ENCODE results near the gene LMTK3. TPM values are rescaled to one million over a fixed set of nuclear protein-coding genes. Genes with fewer than 3 reads are reported as not detected.
A peak's percentile ranks its signal among the peaks of the same experiment; 100 is the strongest.

LMTK3 gene
- total and polyA plus RNA-seq, 2 of the 13 experiments (the other 11 are each of a cell fraction or from before 2014, with no cell fraction given) = 0.18 to 0.29 TPM

DNA sequence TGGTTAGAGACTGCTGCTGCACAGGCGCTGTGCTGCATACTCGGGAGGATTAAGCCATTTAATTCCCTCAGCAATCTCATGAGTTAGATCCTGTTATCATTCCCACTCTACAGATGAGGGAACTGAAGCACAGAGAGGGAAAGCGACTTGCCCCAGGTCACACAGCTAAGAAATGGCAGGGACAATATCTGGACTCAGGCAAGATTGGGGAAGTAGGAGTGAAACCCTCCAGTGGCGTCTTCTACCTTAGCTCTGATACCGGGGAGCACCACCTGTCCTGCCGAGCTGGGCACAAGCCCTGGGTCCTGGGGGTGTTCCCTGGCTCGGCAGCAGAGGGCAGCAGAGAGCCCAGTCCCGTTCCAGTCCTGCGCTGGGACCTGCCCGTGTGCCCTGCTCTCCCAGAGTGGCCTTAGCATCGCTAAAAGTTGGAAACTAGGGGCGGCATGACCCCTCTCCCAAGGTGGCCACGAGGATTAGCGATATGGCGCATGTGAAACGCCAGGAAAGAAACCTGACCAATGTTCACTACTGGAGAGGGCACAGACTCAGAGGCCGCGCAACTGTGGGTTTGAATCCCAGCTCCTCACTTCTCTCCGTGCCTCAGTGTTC, 21.9 kb downstream of the LMTK3 start (continued):
- peak in 1 of 2 experiments; percentile 26; a peak in 1 of 4 replicates for TF ChIP-seq HMGXB4 (CRISPR knock-in tag; IDR thresholded peaks at IDR 0.05; ENCODE audit: borderline replicate concordance in 1 of 2, low read depth in 1 of 2)
- no peak for TF ChIP-seq SNRNP70 (IDR thresholded peaks at IDR 0.05; ENCODE audit: low read depth, low read length)
- TF ChIP-seq ATM (IDR thresholded peaks at IDR 0.05; ENCODE audit: borderline replicate concordance) = no peak
- no peak for TF ChIP-seq GLI4 (CRISPR knock-in tag; IDR thresholded peaks at IDR 0.05; ENCODE audit: borderline replicate concordance)
- peak; percentile 95 for TF ChIP-seq ZNF263 (CRISPR knock-in tag; IDR thresholded peaks at IDR 0.05)
- no peak for TF ChIP-seq ZNF512 (CRISPR knock-in tag; IDR thresholded peaks at IDR 0.05)
- no peak for TF ChIP-seq ZNF598 (CRISPR knock-in tag; IDR thresholded peaks at IDR 0.05; ENCODE audit: borderline replicate concordance)
- TF ChIP-seq SRY (CRISPR knock-in tag; IDR thresholded peaks at IDR 0.05) = no peak
- peak; percentile 32; the same call in 1 of the 2 replicates for TF ChIP-seq ZNF430 (CRISPR knock-in tag; IDR thresholded peaks at IDR 0.05)
- TF ChIP-seq ZNF687 (CRISPR knock-in tag; IDR thresholded peaks at IDR 0.05) = peak; percentile 30; the same call in 1 of the 2 replicates
- TF ChIP-seq ESRRA (CRISPR knock-in tag; IDR thresholded peaks at IDR 0.05; ENCODE audit: low read depth) = 0 out of 2 replicates have a peak, but pooled peaks have one; percentile 34
- TF ChIP-seq, protein P1, sequence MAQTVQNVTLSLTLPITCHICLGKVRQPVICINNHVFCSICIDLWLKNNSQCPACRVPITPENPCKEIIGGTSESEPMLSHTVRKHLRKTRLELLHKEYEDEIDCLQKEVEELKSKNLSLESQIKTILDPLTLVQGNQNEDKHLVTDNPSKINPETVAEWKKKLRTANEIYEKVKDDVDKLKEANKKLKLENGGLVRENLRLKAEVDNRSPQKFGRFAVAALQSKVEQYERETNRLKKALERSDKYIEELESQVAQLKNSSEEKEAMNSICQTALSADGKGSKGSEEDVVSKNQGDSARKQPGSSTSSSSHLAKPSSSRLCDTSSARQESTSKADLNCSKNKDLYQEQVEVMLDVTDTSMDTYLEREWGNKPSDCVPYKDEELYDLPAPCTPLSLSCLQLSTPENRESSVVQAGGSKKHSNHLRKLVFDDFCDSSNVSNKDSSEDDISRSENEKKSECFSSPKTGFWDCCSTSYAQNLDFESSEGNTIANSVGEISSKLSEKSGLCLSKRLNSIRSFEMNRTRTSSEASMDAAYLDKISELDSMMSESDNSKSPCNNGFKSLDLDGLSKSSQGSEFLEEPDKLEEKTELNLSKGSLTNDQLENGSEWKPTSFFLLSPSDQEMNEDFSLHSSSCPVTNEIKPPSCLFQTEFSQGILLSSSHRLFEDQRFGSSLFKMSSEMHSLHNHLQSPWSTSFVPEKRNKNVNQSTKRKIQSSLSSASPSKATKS (CRISPR knock-in tag; IDR thresholded peaks at IDR 0.05) = no peak
- no peak for TF ChIP-seq ZNF431 (CRISPR knock-in tag; IDR thresholded peaks at IDR 0.05; ENCODE audit: borderline replicate concordance, low read depth)
- no peak for TF ChIP-seq PRPF4 (IDR thresholded peaks at IDR 0.05; ENCODE audit: low read depth, low read length, poor library complexity, severe bottlenecking)
- peak; percentile 41; the same call in 1 of the 2 replicates for TF ChIP-seq ZNF556 (CRISPR knock-in tag; IDR thresholded peaks at IDR 0.05; ENCODE audit: borderline replicate concordance)
- TF ChIP-seq ZNF879 (CRISPR knock-in tag; IDR thresholded peaks at IDR 0.05) = no peak
- TF ChIP-seq FOXC1 (CRISPR knock-in tag; IDR thresholded peaks at IDR 0.05; ENCODE audit: borderline replicate concordance) = peak; percentile 57; the same call in 1 of the 2 replicates
- TF ChIP-seq SETDB1 (CRISPR knock-in tag; IDR thresholded peaks at IDR 0.05; ENCODE audit: borderline replicate concordance) = no peak
- TF ChIP-seq TOPORS (CRISPR knock-in tag; IDR thresholded peaks at IDR 0.05) = no peak

Data from HepG2 (cell line).